Lung (tissue), 12 donors: Measurements from ENCODE around the gene LRRC8E. TPM values are rescaled to one million over a fixed set of nuclear protein-coding genes. Genes with fewer than 3 reads are reported as not detected.

Experiments used
- ATAC-seq: fragments of 200-7000 bp; cut with Tn5 transposase; one replicate; pipeline ENCODE4 v1.9.1; 2020; ENCODE audit warnings: moderate number of reproducible peaks; ENCODE audit not compliant: insufficient read depth, low FRiP score
- DNase-seq, 3 donors: peaks; one replicate each; pipeline ENCODE4 v3.0.0-alpha.2; 2013 to 2017
- H3K27ac ChIP-seq, 2 donors: one replicate each; pipeline ENCODE4 v1.5.1; 2013; ENCODE audit warnings: mild to moderate bottlenecking in 2 of 2, moderate library complexity in 2 of 2, control low read depth in 1 of 2, inconsistent platforms in 1 of 2, low read depth in 1 of 2, low read length in 1 of 2
- H3K27me3 ChIP-seq, 3 donors: one replicate each; pipeline ENCODE4 v1.5.1; 2013; ENCODE audit warnings: low read length in 2 of 3; ENCODE audit not compliant: control insufficient read depth in 3 of 3, insufficient read depth in 3 of 3
- H3K36me3 ChIP-seq, 4 donors: one replicate each; pipeline ENCODE4 v1.5.1; 2013; ENCODE audit warnings: low read length in 4 of 4, mild to moderate bottlenecking in 1 of 4, moderate library complexity in 1 of 4; ENCODE audit not compliant: control insufficient read depth in 4 of 4, insufficient read depth in 4 of 4
- H3K4me1 ChIP-seq, 5 donors: one replicate each; pipeline ENCODE4 v1.5.1; 2013; ENCODE audit warnings: low read length in 5 of 5, mild to moderate bottlenecking in 2 of 5, moderate library complexity in 1 of 5; ENCODE audit not compliant: control insufficient read depth in 5 of 5, insufficient read depth in 5 of 5
- H3K4me3 ChIP-seq: one replicate; pipeline ENCODE4 v1.5.1; 2013; ENCODE audit warnings: mild to moderate bottlenecking, control low read depth, moderate library complexity
- H3K9ac ChIP-seq, 2 donors: one replicate each; pipeline ENCODE4 v1.5.1; 2013; ENCODE audit warnings: low read length in 2 of 2, control low read depth in 1 of 2; ENCODE audit not compliant: insufficient read depth in 1 of 2
- H3K9me3 ChIP-seq, 4 donors: one replicate each; pipeline ENCODE4 v1.5.1; 2013; ENCODE audit warnings: low read length in 3 of 4, mild to moderate bottlenecking in 1 of 4, moderate library complexity in 1 of 4; ENCODE audit not compliant: control insufficient read depth in 4 of 4, insufficient read depth in 3 of 4
- CTCF ChIP-seq: IDR thresholded peaks from 2 replicates; pipeline ENCODE4 v1.5.1; 2012; ENCODE audit warnings: mild to moderate bottlenecking; ENCODE audit errors: control extremely low read depth, extremely low read depth
- WGBS, 2 donors: extraction: QIAGEN DNeasy Blood & Tissue Kit; methylation state at CpG; one replicate each; pipeline ENCODE4 v1.1.7; 2013; 5-methylcytosine and 5-hydroxymethylcytosine counted together
- polyA plus RNA-seq, 2 donors: library from polyadenylated mRNA; stranded (reverse); fragments of 200-250 nt; gene quantifications; one replicate each; pipeline ENCODE4 v1.2.1, GENCODE V29; 2013
- total RNA-seq, 2 donors: library from RNA; depleted of rRNA in 1 of 2; stranded (reverse); fragments of >200 nt in 1 of 2; gene quantifications; one replicate each; pipeline ENCODE4 v1.2.1, GENCODE V29; 2014 to 2021
- donor health status: control.
- donor health status: control.
- donor health status: Bipolar disorder and iron deficiency.
- donor health status: healthy.
- donor health status: DM: yes; HTN: yes; CAD: no.

LRRC8E gene
- total and polyA plus RNA-seq, 4 donors, result 3.7 to 8.6 (median 5.3) TPM

GRCh38 chr19:7907544-7907943, 19.2 kb downstream of the LRRC8E start:
- H3K27ac ChIP-seq, result no peak overlapping the region
- peaks cover 0 to 22% (median 6%) of the 10 kb centered on the region in 5 donors for H3K4me1 ChIP-seq
- no peak for TF ChIP-seq CTCF
- DNase-seq, result no peak
- no peak overlapping the region for H3K9ac ChIP-seq
- peaks cover 0 to 13% (median 0%) of the 10 kb centered on the region in 4 donors for H3K9me3 ChIP-seq
- no peak for ATAC-seq
- WGBS, 2 donors, result 90 to 96% methylated on average over 11 of the region's 11 CpGs
- H3K36me3 ChIP-seq, result peaks cover 9 to 48% (median 11%) of the 10 kb centered on the region in 4 donors
- H3K4me3 ChIP-seq, result no peak overlapping the region
- no peaks in the 10 kb centered on the region for H3K27me3 ChIP-seq

GRCh38 chr19:7908078-7908699, 19.9 kb downstream of the LRRC8E start:
- 87% methylated on average over 13 to 14 of the region's 14 CpGs for WGBS, 2 donors
- ATAC-seq (no peak), DNase-seq (no peak)
- Histone ChIP-seq H3K4me3 (no peak overlapping the region), H3K27me3 (no peaks in the 10 kb centered on the region), H3K4me1 (peaks cover 0 to 22% (median 6%) of the 10 kb centered on the region in 5 donors), H3K9me3 (peaks cover 0 to 17% (median 0%) of the 10 kb centered on the region in 4 donors), H3K27ac (no peak overlapping the region), H3K36me3 (peaks cover 9 to 54% (median 11%) of the 10 kb centered on the region in 4 donors), H3K9ac (no peak overlapping the region)
- no peak for TF ChIP-seq CTCF

GRCh38 chr19:7908742-7909461, 20.6 kb downstream of the LRRC8E start:
- Histone ChIP-seq H3K9me3 (peaks cover 0 to 18% (median 0%) of the 10 kb centered on the region in 4 donors), H3K4me1 (peaks cover 0 to 22% (median 6%) of the 10 kb centered on the region in 5 donors), H3K27me3 (no peaks in the 10 kb centered on the region), H3K4me3 (no peak overlapping the region), H3K27ac (no peak overlapping the region), H3K36me3 (peaks cover 9 to 55% (median 11%) of the 10 kb centered on the region in 4 donors), H3K9ac (no peak overlapping the region)
- TF ChIP-seq CTCF, result no peak
- ATAC-seq (no peak), DNase-seq (no peak)
- 91 to 93% methylated on average over 19 of the region's 19 CpGs for WGBS, 2 donors
